T-helper 2 cell (primary cell): ENCODE data around the gene RAB3C.

Source experiments
- DNase-seq, 5 experiments: peaks; one replicate each; pipeline versions ENCODE4 v3.0.0 to v3.0.0-alpha.2; 2012 to 2022

Gene RAB3C

GRCh38 chr5:58776559-58776958 is 193.7 kb downstream of the RAB3C start:
- DNase-seq = no peak

GRCh38 chr5:58778888-58779287 is 196.0 kb downstream of the RAB3C start:
- no peak for DNase-seq

- DNase-seq = no peak
These were observed 203.2 kb downstream of the RAB3C start for GRCh38 chr5:58786035-58786434.

- no peak for DNase-seq
These were observed 203.9 kb downstream of the RAB3C start for GRCh38 chr5:58786711-58787303.

GRCh38 chr5:58787987-58788386 is 205.1 kb downstream of the RAB3C start:
- DNase-seq = no peak

GRCh38 chr5:58793888-58794657 is 211.2 kb downstream of the RAB3C start:
- no peak for DNase-seq

- no peak for DNase-seq
These were observed 212.0 kb downstream of the RAB3C start for GRCh38 chr5:58794875-58795274.

GRCh38 chr5:58795327-58795726 is 212.5 kb downstream of the RAB3C start:
- no peak for DNase-seq

GRCh38 chr5:58797021-58797420 is 214.1 kb downstream of the RAB3C start:
- no peak for DNase-seq

GRCh38 chr5:58800356-58800755 is 217.5 kb downstream of the RAB3C start:
- DNase-seq = no peak

GRCh38 chr5:58800861-58801540 is 218.1 kb downstream of the RAB3C start:
- no peak for DNase-seq

- no peak for DNase-seq
These were observed 220.2 kb downstream of the RAB3C start for GRCh38 chr5:58803056-58803455.

GRCh38 chr5:58804291-58804690 is 221.4 kb downstream of the RAB3C start:
- DNase-seq = no peak

- no peak for DNase-seq
These were observed 227.2 kb downstream of the RAB3C start for GRCh38 chr5:58810086-58810485.

- DNase-seq = no peak
These were observed 231.0 kb downstream of the RAB3C start for GRCh38 chr5:58813855-58814254.

- DNase-seq = no peak
These were observed 233.4 kb downstream of the RAB3C start for GRCh38 chr5:58816181-58816731.

GRCh38 chr5:58818465-58818864 is 235.6 kb downstream of the RAB3C start:
- DNase-seq = no peak

- DNase-seq = peak in 1 of 5 experiments; percentile 45
These were observed 242.6 kb downstream of the RAB3C start for GRCh38 chr5:58825441-58825840.

- peak in 1 of 5 experiments; percentile 26 for DNase-seq
These were observed 243.0 kb downstream of the RAB3C start for GRCh38 chr5:58825899-58826298.

- no peak for DNase-seq
These were observed 244.6 kb downstream of the RAB3C start for GRCh38 chr5:58827463-58827862.

- DNase-seq = no peak
These were observed 245.4 kb downstream of the RAB3C start for GRCh38 chr5:58828258-58828657.

- DNase-seq = no peak
These were observed 251.7 kb downstream of the RAB3C start for GRCh38 chr5:58834242-58835225.
